Colonic mucosa (tissue), 4 donors: ENCODE measurements around the gene ADCY7. TPM values are rescaled to one million over a fixed set of nuclear protein-coding genes. Genes with fewer than 3 reads are reported as not detected.

ENCODE experiments used
- DNase-seq: peaks from one replicate; pipeline ENCODE4 v3.0.0-alpha.2; 2020
- H3K27ac ChIP-seq: fragments of 200-600 bp; one replicate; pipeline ENCODE4 v1.8.0; 2021
- H3K27me3 ChIP-seq: fragments of 200-600 bp; one replicate; pipeline ENCODE4 v1.8.0; 2021
- H3K36me3 ChIP-seq: fragments of 200-600 bp; one replicate; pipeline ENCODE4 v1.8.0; 2021
- H3K4me1 ChIP-seq: fragments of 200-600 bp; one replicate; pipeline ENCODE4 v1.8.0; 2021; ENCODE audit warnings: mild to moderate bottlenecking
- H3K4me3 ChIP-seq: fragments of 200-600 bp; one replicate; pipeline ENCODE4 v1.8.0; 2021
- H3K9ac ChIP-seq, 2 donors: one replicate each; pipeline ENCODE4 v1.7.0; 2013; ENCODE audit warnings: control low read depth in 2 of 2, low read depth in 2 of 2, low read length in 2 of 2
- H3K9me3 ChIP-seq: fragments of 200-600 bp; one replicate; pipeline ENCODE4 v1.8.0; 2021
- intact Hi-C: fragments of 100-400 bp; cut with DNase I; formaldehyde crosslinking; loops from one replicate; pipeline ENCODE4 v1.14.1; 2022
- total RNA-seq, 2 donors: library from RNA; stranded (reverse); fragmentation: NEBNext Ultra II Directional in 1 of 2; extraction: Animal tissue kit (Norgen Biotek cat#: 25700) in 1 of 2; gene quantifications; one replicate each; pipeline ENCODE4 v1.2.1, GENCODE V29; 2021
- TF ChIP-seq, protein P1 (sequence below): fragments of 200-600 bp; IDR thresholded peaks from one replicate; pipeline ENCODE4 v1.8.0; 2022; ENCODE audit warnings: antibody characterized with exemption, mild to moderate bottlenecking
- donor health status: healthy.
- donor health status: DM: no; HTN: no; CAD: no.
- donor health status: DM: no; HTN: no; CAD: no.

ADCY7 gene
- total RNA-seq, 2 donors from 2014 or later = 15.8 to 19.2 TPM

GRCh38 chr16:50314665-50315064, 48.3 kb downstream of the ADCY7 start:
- Histone ChIP-seq H3K9ac (no peak overlapping the region), H3K4me1 (no peaks in the 10 kb centered on the region), H3K9me3 (no peaks in the 10 kb centered on the region), H3K27ac (no peak overlapping the region), H3K27me3 (no peaks in the 10 kb centered on the region), H3K36me3 (no peaks in the 10 kb centered on the region), H3K4me3 (no peak overlapping the region)
- TF ChIP-seq, protein P1, sequence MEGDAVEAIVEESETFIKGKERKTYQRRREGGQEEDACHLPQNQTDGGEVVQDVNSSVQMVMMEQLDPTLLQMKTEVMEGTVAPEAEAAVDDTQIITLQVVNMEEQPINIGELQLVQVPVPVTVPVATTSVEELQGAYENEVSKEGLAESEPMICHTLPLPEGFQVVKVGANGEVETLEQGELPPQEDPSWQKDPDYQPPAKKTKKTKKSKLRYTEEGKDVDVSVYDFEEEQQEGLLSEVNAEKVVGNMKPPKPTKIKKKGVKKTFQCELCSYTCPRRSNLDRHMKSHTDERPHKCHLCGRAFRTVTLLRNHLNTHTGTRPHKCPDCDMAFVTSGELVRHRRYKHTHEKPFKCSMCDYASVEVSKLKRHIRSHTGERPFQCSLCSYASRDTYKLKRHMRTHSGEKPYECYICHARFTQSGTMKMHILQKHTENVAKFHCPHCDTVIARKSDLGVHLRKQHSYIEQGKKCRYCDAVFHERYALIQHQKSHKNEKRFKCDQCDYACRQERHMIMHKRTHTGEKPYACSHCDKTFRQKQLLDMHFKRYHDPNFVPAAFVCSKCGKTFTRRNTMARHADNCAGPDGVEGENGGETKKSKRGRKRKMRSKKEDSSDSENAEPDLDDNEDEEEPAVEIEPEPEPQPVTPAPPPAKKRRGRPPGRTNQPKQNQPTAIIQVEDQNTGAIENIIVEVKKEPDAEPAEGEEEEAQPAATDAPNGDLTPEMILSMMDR = no peak
- DNase-seq = no peak
- intact Hi-C loops = no loop called here

GRCh38 chr16:50315346-50315997, 49.1 kb downstream of the ADCY7 start:
- intact Hi-C loops = no loop called here
- no peak overlapping the region for H3K4me3 ChIP-seq
- peaks cover 4% of the 10 kb centered on the region for H3K36me3 ChIP-seq
- no peaks in the 10 kb centered on the region for H3K4me1 ChIP-seq
- H3K9ac ChIP-seq = no peak overlapping the region
- DNase-seq = no peak
- no peaks in the 10 kb centered on the region for H3K9me3 ChIP-seq
- TF ChIP-seq, protein P1 = no peak
- no peak overlapping the region for H3K27ac ChIP-seq
- no peaks in the 10 kb centered on the region for H3K27me3 ChIP-seq

GRCh38 chr16:50316102-50316847, 49.9 kb downstream of the ADCY7 start:
- H3K9me3 ChIP-seq = no peaks in the 10 kb centered on the region
- DNase-seq = no peak
- H3K9ac ChIP-seq = no peak overlapping the region
- no peaks in the 10 kb centered on the region for H3K4me1 ChIP-seq
- H3K4me3 ChIP-seq = no peak overlapping the region
- intact Hi-C loops = no loop called here
- TF ChIP-seq, protein P1 = no peak
- peaks cover 4% of the 10 kb centered on the region for H3K36me3 ChIP-seq
- H3K27me3 ChIP-seq = no peaks in the 10 kb centered on the region
- no peak overlapping the region for H3K27ac ChIP-seq

DNA sequence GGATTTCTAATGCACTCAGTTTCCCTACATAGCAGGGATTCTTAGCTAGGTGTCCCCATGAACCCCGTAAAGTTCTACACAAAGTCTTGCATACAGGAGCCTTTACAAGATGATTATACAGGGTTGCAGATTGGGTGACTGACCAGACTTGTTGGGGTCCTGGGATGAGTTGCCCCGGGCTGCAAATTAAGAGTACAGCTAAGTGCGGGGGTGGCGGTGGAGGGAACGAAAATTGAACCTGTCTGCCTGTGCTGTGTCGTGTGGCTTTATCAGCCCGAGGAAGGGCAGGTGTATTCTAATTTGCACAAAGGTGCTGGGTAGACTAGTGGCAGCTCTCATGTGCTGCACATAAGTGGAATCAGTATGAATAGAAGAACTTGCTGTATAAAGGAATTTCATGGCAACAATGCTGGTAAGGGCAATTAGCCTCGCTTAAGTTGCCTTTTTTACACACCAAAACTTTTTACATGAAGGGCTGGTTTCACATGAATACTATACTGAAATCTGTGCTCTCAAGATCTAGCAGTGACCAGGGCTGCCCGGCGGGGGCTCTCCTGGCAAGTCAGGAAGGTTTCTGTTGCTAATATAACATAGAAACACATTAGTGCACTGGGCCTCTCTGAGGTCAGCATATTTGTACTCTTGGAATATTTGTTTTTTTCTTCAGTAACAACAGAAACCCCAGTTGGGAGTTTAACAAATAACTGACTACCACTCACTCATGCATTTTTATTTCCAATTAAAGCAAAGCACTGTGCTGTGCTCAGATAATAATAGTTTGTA, 50.7 kb downstream of the ADCY7 start:
- Histone ChIP-seq H3K9me3 (no peaks in the 10 kb centered on the region), H3K4me3 (no peak overlapping the region), H3K27me3 (no peaks in the 10 kb centered on the region), H3K36me3 (peaks cover 4% of the 10 kb centered on the region), H3K27ac (no peak overlapping the region), H3K4me1 (no peaks in the 10 kb centered on the region), H3K9ac (no peak overlapping the region)
- intact Hi-C loops = no loop called here
- no peak for DNase-seq
- TF ChIP-seq, protein P1 = no peak

- TF ChIP-seq, protein P1 = no peak
- no peaks in the 10 kb centered on the region for H3K27me3 ChIP-seq
- H3K4me1 ChIP-seq = no peaks in the 10 kb centered on the region
- no peak overlapping the region for H3K4me3 ChIP-seq
- intact Hi-C loops = no loop called here
- no peak overlapping the region for H3K27ac ChIP-seq
- no peak for DNase-seq
- peaks cover 4% of the 10 kb centered on the region for H3K36me3 ChIP-seq
- H3K9me3 ChIP-seq = no peaks in the 10 kb centered on the region
- H3K9ac ChIP-seq = no peak overlapping the region
Measured at GRCh38 chr16:50318796-50319578, 52.6 kb downstream of the ADCY7 start.
